ENCODE data around the gene EFNA2. TPM values are rescaled to one million over a fixed set of nuclear protein-coding genes. Genes with fewer than 3 reads are reported as not detected.

Gene EFNA2
- polyA plus RNA-seq, 2 of the 4 experiments (the other 2 are of a cell fraction): 0.16 to 1.3 TPM

- ChIA-PET CTCF (interaction anchor here (0.7 kb wide), 1 partner anchor 66 kb away, joined by 3 read pairs; a partner anchor contains a TSS), POLR2A (no interaction called here)
- peaks cover 23% of the 10 kb centered on the region for H3K4me1 ChIP-seq
- WGBS (ENCODE audit: missing lambda C conversion rate): 89% methylated on average over 13 of the region's 18 CpGs
- ATAC-seq: no peak
- FAIRE-seq: no peak
- no peak overlapping the region for H3K4me3 ChIP-seq
- H3K27ac ChIP-seq: no peak overlapping the region
- H3K4me2 ChIP-seq: no peak overlapping the region
- DNase-seq (ENCODE audit: low read depth in 1 of 2, low spot score in 1 of 2): no peak
- TF ChIP-seq ELK1 (IDR thresholded peaks at IDR 0.05; ENCODE audit: low read depth, low read length) (no peak), JUN (IDR thresholded peaks at IDR 0.05) (no peak), CTCF (IDR thresholded peaks at IDR 0.05) (no peak), MYC (IDR thresholded peaks at IDR 0.05; ENCODE audit: borderline replicate concordance, low read length) (no peak), HOXA7 (CRISPR knock-in tag; IDR thresholded peaks at IDR 0.05) (no peak), POLR2A (IDR thresholded peaks at IDR 0.05; ENCODE audit: low read length) (no peak), USF2 (IDR thresholded peaks at IDR 0.05) (no peak), SREBF2 (IDR thresholded peaks at IDR 0.05) (no peak), CBX2 (IDR thresholded peaks at IDR 0.05; ENCODE audit: borderline replicate concordance, low read depth) (no peak), HOXB5 (CRISPR knock-in tag; IDR thresholded peaks at IDR 0.05) (no peak)
- no peaks in the 10 kb centered on the region for H3K9me3 ChIP-seq
Measured at GRCh38 chr19:1288226-1288612, 2.5 kb downstream of the EFNA2 start.

- whole genome bisulfite sequencing (ENCODE audit: missing lambda C conversion rate): 79% methylated on average over 24 of the region's 41 CpGs
- no peak overlapping the region for H3K4me2 ChIP-seq
- no peaks in the 10 kb centered on the region for H3K9me3 ChIP-seq
- H3K4me1 ChIP-seq: peaks cover 21% of the 10 kb centered on the region
- TF ChIP-seq EHMT2 (IDR thresholded peaks at IDR 0.05; ENCODE audit: low read depth) (no peak), RAD21 (conservative IDR thresholded peaks at IDR 0.05 in 1 of 2, IDR thresholded peaks at IDR 0.05 in 1 of 2) (no peak), ATOH8 (CRISPR knock-in tag; IDR thresholded peaks at IDR 0.05; ENCODE audit: low read depth) (no peak), HES2 (IDR thresholded peaks at IDR 0.05) (no peak), RFX5 (IDR thresholded peaks at IDR 0.05) (no peak), FOSB (CRISPR knock-in tag; IDR thresholded peaks at IDR 0.05) (no peak), SMC3 (IDR thresholded peaks at IDR 0.05) (no peak), PHF8 (IDR thresholded peaks at IDR 0.05; ENCODE audit: borderline replicate concordance, low read depth) (no peak), CBX2 (IDR thresholded peaks at IDR 0.05; ENCODE audit: borderline replicate concordance, low read depth) (no peak), CBX8 (IDR thresholded peaks at IDR 0.05) (no peak), HMGXB4 (CRISPR knock-in tag; IDR thresholded peaks at IDR 0.05; ENCODE audit: borderline replicate concordance) (no peak), MAFK (IDR thresholded peaks at IDR 0.05; ENCODE audit: partially characterized antibody) (no peak), HOXB13 (CRISPR knock-in tag; IDR thresholded peaks at IDR 0.05; ENCODE audit: low read depth) (no peak), CHD2 (IDR thresholded peaks at IDR 0.05; ENCODE audit: low read length, partially characterized antibody) (no peak), NPAS2 (CRISPR knock-in tag; IDR thresholded peaks at IDR 0.05; ENCODE audit: borderline replicate concordance) (no peak), USF2 (IDR thresholded peaks at IDR 0.05) (no peak), MAX (IDR thresholded peaks at IDR 0.05) (no peak), KDM1A (IDR thresholded peaks at IDR 0.05; ENCODE audit: low read depth) (no peak), MAZ (IDR thresholded peaks at IDR 0.05; ENCODE audit: borderline replicate concordance, low read depth, low read length) (no peak), CEBPB (IDR thresholded peaks at IDR 0.05) (no peak)
- DNase-seq (ENCODE audit: low read depth in 1 of 2, low spot score in 1 of 2) (no peak), ATAC-seq (no peak), FAIRE-seq (no peak)
- POLR2A ChIA-PET: no interaction called here
- no peak overlapping the region for H3K27ac ChIP-seq
- no peak overlapping the region for H3K4me3 ChIP-seq
- CTCF ChIA-PET: interaction anchor here (1.3 kb wide), 1 partner anchor 10 kb away, joined by 4 read pairs; no protein-coding TSS in a partner anchor
Measured at GRCh38 chr19:1288833-1289685, 3.4 kb downstream of the EFNA2 start.

All from A549 (cell line).